ENCODE data around the gene STON1.
"Not testable (repeated sequence)": the region's sequence is repeated elsewhere in the genome, so short reads cannot be mapped to it uniquely, and the experiment has no call there.

The STON1 gene

GRCh38 chr2:48527226-48527885 is 2.6 kb upstream of the STON1 start:
- no peak for DNase-seq (ENCODE audit: low read depth, low spot score)

GRCh38 chr2:48528431-48528830 is 1.5 kb upstream of the STON1 start:
- no peak for DNase-seq (ENCODE audit: low read depth, low spot score)

- no peak for DNase-seq (ENCODE audit: low read depth, low spot score)
Observed at GRCh38 chr2:48529194-48529593, 760 bp upstream of the STON1 start.

- DNase-seq (ENCODE audit: low read depth, low spot score) = no peak
Observed at GRCh38 chr2:48529676-48530032, 300 bp upstream of the STON1 start.

- DNase-seq (ENCODE audit: low read depth, low spot score) = peak; percentile 36
Observed at GRCh38 chr2:48531141-48531648, 1.2 kb downstream of the STON1 start.

GRCh38 chr2:48532174-48532573 is 2.2 kb downstream of the STON1 start:
- DNase-seq (ENCODE audit: low read depth, low spot score) = no peak

- DNase-seq (ENCODE audit: low read depth, low spot score) = no peak
Observed at GRCh38 chr2:48532824-48533223, 2.9 kb downstream of the STON1 start.

- no peak for DNase-seq (ENCODE audit: low read depth, low spot score)
Observed at GRCh38 chr2:48534781-48535180, 4.8 kb downstream of the STON1 start.

- no peak for DNase-seq (ENCODE audit: low read depth, low spot score)
Observed at GRCh38 chr2:48540237-48540935, 10.4 kb downstream of the STON1 start.

GRCh38 chr2:48541666-48542389 is 11.9 kb downstream of the STON1 start:
- DNase-seq (ENCODE audit: low read depth, low spot score) = no peak

- DNase-seq (ENCODE audit: low read depth, low spot score) = no peak
Observed at GRCh38 chr2:48543895-48544294, 13.9 kb downstream of the STON1 start.

GRCh38 chr2:48545244-48545643 is 15.3 kb downstream of the STON1 start:
- DNase-seq (ENCODE audit: low read depth, low spot score) = no peak

GRCh38 chr2:48548840-48549239 is 18.9 kb downstream of the STON1 start:
- DNase-seq (ENCODE audit: low read depth, low spot score) = no peak

- no peak for DNase-seq (ENCODE audit: low read depth, low spot score)
Observed at GRCh38 chr2:48549972-48550371, 20.0 kb downstream of the STON1 start.

GRCh38 chr2:48551548-48551947 is 21.6 kb downstream of the STON1 start:
- DNase-seq (ENCODE audit: low read depth, low spot score) = no peak

- not testable (repeated sequence) for DNase-seq (ENCODE audit: low read depth, low spot score)
Observed at GRCh38 chr2:48555071-48555470, 25.1 kb downstream of the STON1 start.

GRCh38 chr2:48558456-48558855 is 28.5 kb downstream of the STON1 start:
- DNase-seq (ENCODE audit: low read depth, low spot score) = no peak

- no peak for DNase-seq (ENCODE audit: low read depth, low spot score)
Observed at GRCh38 chr2:48560546-48561209, 30.7 kb downstream of the STON1 start.

- DNase-seq (ENCODE audit: low read depth, low spot score) = no peak
Observed at GRCh38 chr2:48562281-48562680, 32.3 kb downstream of the STON1 start.

- no peak for DNase-seq (ENCODE audit: low read depth, low spot score)
Observed at GRCh38 chr2:48566592-48567310, 36.8 kb downstream of the STON1 start.

GRCh38 chr2:48567671-48568070 is 37.7 kb downstream of the STON1 start:
- DNase-seq (ENCODE audit: low read depth, low spot score) = no peak
